Neural progenitor cell (in vitro differentiated cells): Measurements from ENCODE around the gene MTIF2. TPM values are rescaled to one million over a fixed set of nuclear protein-coding genes. Genes with fewer than 3 reads are reported as not detected.
"Not testable (repeated sequence)": the region's sequence is repeated elsewhere in the genome, so short reads cannot be mapped to it uniquely, and the experiment has no call there.

Experiments used
- DNase-seq: peaks from one replicate; pipeline ENCODE4 v3.0.0-alpha.2; 2016; ENCODE audit warnings: low spot score
- H2AFZ ChIP-seq: fragments of 200-600 bp; sonication (generic); replicated peaks from 2 replicates; pipeline ENCODE4 v1.6.1; 2016; ENCODE audit warnings: antibody characterized with exemption
- H3F3A ChIP-seq: fragments of 200-600 bp; sonication (generic); 2 replicates; pipeline ENCODE4 v1.6.1; 2016; ENCODE audit warnings: antibody characterized with exemption, low read depth
- H3K27ac ChIP-seq: fragments of 200-600 bp; sonication (generic); 2 replicates; pipeline ENCODE4 v1.5.1; 2016; ENCODE audit warnings: mild to moderate bottlenecking
- H3K27me3 ChIP-seq: fragments of 200-600 bp; sonication (generic); 2 replicates; pipeline ENCODE4 v1.6.1; 2016; ENCODE audit warnings: mild to moderate bottlenecking, moderate library complexity
- H3K36me3 ChIP-seq: fragments of 200-600 bp; sonication (generic); 2 replicates; pipeline ENCODE4 v1.5.1; 2016
- H3K4me1 ChIP-seq: fragments of 200-600 bp; sonication (generic); 2 replicates; pipeline ENCODE4 v1.6.1; 2016; ENCODE audit warnings: mixed run types
- H3K4me2 ChIP-seq: fragments of 200-600 bp; sonication (generic); 2 replicates; pipeline ENCODE4 v1.6.1; 2016
- H3K4me3 ChIP-seq: fragments of 200-600 bp; sonication (generic); 2 replicates; pipeline ENCODE4 v1.5.1; 2016
- H3K79me2 ChIP-seq: fragments of 200-600 bp; sonication (generic); 2 replicates; pipeline ENCODE4 v1.6.1; 2016; ENCODE audit warnings: low read depth
- H3K9ac ChIP-seq: fragments of 200-600 bp; sonication (generic); 2 replicates; pipeline ENCODE4 v1.6.1; 2016
- H3K9me3 ChIP-seq: fragments of 200-600 bp; sonication (generic); 2 replicates; pipeline ENCODE4 v1.5.1; 2016; ENCODE audit warnings: low read depth
- H4K20me1 ChIP-seq: fragments of 200-600 bp; sonication (generic); 2 replicates; pipeline ENCODE4 v1.6.1; 2016; ENCODE audit warnings: low read depth
- H3K27ac Mint-ChIP-seq: 3 replicates; pipeline ENCODE4 v1.8.0; 2021; ENCODE audit warnings: mixed read lengths
- H3K27me3 Mint-ChIP-seq: 2 replicates; pipeline ENCODE4 v1.8.0; 2022; ENCODE audit warnings: low read depth, mild to moderate bottlenecking, inconsistent platforms, moderate library complexity, mixed read lengths; ENCODE audit not compliant: insufficient read depth
- H3K36me3 Mint-ChIP-seq: 3 replicates; pipeline ENCODE4 v1.8.0; 2021; ENCODE audit warnings: mixed read lengths
- H3K4me1 Mint-ChIP-seq: 3 replicates; pipeline ENCODE4 v1.8.0; 2021; ENCODE audit warnings: mixed read lengths
- H3K4me3 Mint-ChIP-seq: 3 replicates; pipeline ENCODE4 v1.8.0; 2021; ENCODE audit warnings: mild to moderate bottlenecking, moderate library complexity, mixed read lengths
- H3K9me3 Mint-ChIP-seq: 3 replicates; pipeline ENCODE4 v1.8.0; 2020; ENCODE audit warnings: mixed read lengths
- EZH2 ChIP-seq: fragments of 200-600 bp; sonication (generic); IDR thresholded peaks from 2 replicates; pipeline ENCODE4 v1.6.1; 2017; ENCODE audit warnings: antibody characterized with exemption, mild to moderate bottlenecking, moderate library complexity
- EZH2phosphoT487 ChIP-seq: fragments of 200-600 bp; sonication (generic); IDR thresholded peaks from 2 replicates; pipeline ENCODE4 v1.6.1; 2017; ENCODE audit warnings: antibody characterized with exemption
- total RNA-seq: library from RNA; depleted of rRNA; stranded (reverse); fragments of >200 nt; gene quantifications from 2 replicates; pipeline ENCODE4 v1.2.3, GENCODE V29; 2015; ENCODE audit warnings: low replicate concordance
- TF ChIP-seq, protein P1 (sequence below): fragments of 200-600 bp; sonication (generic); IDR thresholded peaks from 2 replicates; pipeline ENCODE4 v1.5.1; 2017; ENCODE audit warnings: antibody characterized with exemption, mild to moderate bottlenecking

MTIF2 gene
- total RNA-seq, 1 donor from 2014 or later, result 39.2 TPM

GRCh38 chr2:55204536-55204935 lies 64.5 kb downstream of the MTIF2 start:
- Histone ChIP-seq H3K4me1 (no peaks in the 10 kb centered on the region), H3K4me2 (no peak overlapping the region), H4K20me1 (no peaks in the 10 kb centered on the region), H3K9ac (no peak overlapping the region), H3K27ac (no peak overlapping the region), H3K79me2 (no peaks in the 10 kb centered on the region), H3K4me3 (no peak overlapping the region), H2AFZ (no peak overlapping the region), H3K36me3 (peaks cover 4% of the 10 kb centered on the region), H3F3A (no peaks in the 10 kb centered on the region), H3K27me3 (no peaks in the 10 kb centered on the region), H3K9me3 (no peaks in the 10 kb centered on the region)
- no peak for DNase-seq
- H3K27me3 Mint-ChIP-seq, result no peaks in the 10 kb centered on the region
- TF ChIP-seq EZH2phosphoT487 (no peak), EZH2 (no peak)
- TF ChIP-seq, protein P1, sequence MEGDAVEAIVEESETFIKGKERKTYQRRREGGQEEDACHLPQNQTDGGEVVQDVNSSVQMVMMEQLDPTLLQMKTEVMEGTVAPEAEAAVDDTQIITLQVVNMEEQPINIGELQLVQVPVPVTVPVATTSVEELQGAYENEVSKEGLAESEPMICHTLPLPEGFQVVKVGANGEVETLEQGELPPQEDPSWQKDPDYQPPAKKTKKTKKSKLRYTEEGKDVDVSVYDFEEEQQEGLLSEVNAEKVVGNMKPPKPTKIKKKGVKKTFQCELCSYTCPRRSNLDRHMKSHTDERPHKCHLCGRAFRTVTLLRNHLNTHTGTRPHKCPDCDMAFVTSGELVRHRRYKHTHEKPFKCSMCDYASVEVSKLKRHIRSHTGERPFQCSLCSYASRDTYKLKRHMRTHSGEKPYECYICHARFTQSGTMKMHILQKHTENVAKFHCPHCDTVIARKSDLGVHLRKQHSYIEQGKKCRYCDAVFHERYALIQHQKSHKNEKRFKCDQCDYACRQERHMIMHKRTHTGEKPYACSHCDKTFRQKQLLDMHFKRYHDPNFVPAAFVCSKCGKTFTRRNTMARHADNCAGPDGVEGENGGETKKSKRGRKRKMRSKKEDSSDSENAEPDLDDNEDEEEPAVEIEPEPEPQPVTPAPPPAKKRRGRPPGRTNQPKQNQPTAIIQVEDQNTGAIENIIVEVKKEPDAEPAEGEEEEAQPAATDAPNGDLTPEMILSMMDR, result no peak
- H3K4me3 Mint-ChIP-seq, result no peak overlapping the region
- H3K36me3 Mint-ChIP-seq, result peaks cover 47% of the 10 kb centered on the region
- H3K4me1 Mint-ChIP-seq, result no peaks in the 10 kb centered on the region
- H3K27ac Mint-ChIP-seq, result no peak overlapping the region
- H3K9me3 Mint-ChIP-seq, result peaks cover 27% of the 10 kb centered on the region

GRCh38 chr2:55200416-55200815 lies 68.6 kb downstream of the MTIF2 start:
- H3K27me3 ChIP-seq, result no peaks in the 10 kb centered on the region
- Mint-ChIP-seq H3K9me3 (peaks cover 27% of the 10 kb centered on the region), H3K36me3 (peaks cover 61% of the 10 kb centered on the region), H3K27me3 (no peaks in the 10 kb centered on the region), H3K4me3 (no peak overlapping the region), H3K27ac (no peak overlapping the region), H3K4me1 (no peaks in the 10 kb centered on the region)
- no peak overlapping the region for H3K4me2 ChIP-seq
- no peaks in the 10 kb centered on the region for H3K79me2 ChIP-seq
- TF ChIP-seq, protein P1, result no peak
- TF ChIP-seq EZH2phosphoT487, result no peak
- TF ChIP-seq EZH2, result no peak
- no peak overlapping the region for H3K27ac ChIP-seq
- no peaks in the 10 kb centered on the region for H3K9me3 ChIP-seq
- no peak overlapping the region for H3K4me3 ChIP-seq
- H4K20me1 ChIP-seq, result no peaks in the 10 kb centered on the region
- no peak overlapping the region for H2AFZ ChIP-seq
- H3K4me1 ChIP-seq, result no peaks in the 10 kb centered on the region
- no peak for DNase-seq
- H3F3A ChIP-seq, result no peaks in the 10 kb centered on the region
- peaks cover 4% of the 10 kb centered on the region for H3K36me3 ChIP-seq
- H3K9ac ChIP-seq, result no peak overlapping the region

DNA sequence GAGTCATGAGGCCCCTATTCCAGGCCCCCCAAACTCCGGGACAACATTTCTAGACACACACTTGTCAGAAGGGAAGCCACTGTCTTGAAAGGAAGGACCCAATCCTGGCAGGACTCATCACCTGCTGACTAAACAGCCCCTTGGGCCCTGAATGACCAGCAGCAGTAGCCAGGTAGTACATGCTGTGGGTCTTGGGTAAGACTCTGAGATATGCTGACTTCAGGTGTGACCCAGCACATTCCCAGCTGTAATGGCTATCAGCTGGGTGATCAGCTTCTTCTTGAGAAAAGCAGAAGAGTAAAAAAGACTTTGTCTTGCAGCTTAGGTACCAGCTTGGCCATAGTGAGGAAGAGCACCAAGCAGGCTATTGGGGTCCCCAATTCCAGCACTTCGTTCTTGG lies 72.5 kb downstream of the MTIF2 start:
- TF ChIP-seq, protein P1, result no peak
- TF ChIP-seq EZH2 (no peak), EZH2phosphoT487 (no peak)
- H3K27me3 Mint-ChIP-seq, result no peaks in the 10 kb centered on the region
- peaks cover 42% of the 10 kb centered on the region for H3K36me3 Mint-ChIP-seq
- peaks cover 11% of the 10 kb centered on the region for H3K9me3 Mint-ChIP-seq
- Histone ChIP-seq H3K9me3 (no peaks in the 10 kb centered on the region), H3K27ac (no peak overlapping the region), H3K4me1 (no peaks in the 10 kb centered on the region), H3K79me2 (no peaks in the 10 kb centered on the region), H2AFZ (no peak overlapping the region), H3K4me3 (no peak overlapping the region), H3K4me2 (no peak overlapping the region), H3F3A (no peaks in the 10 kb centered on the region), H4K20me1 (no peaks in the 10 kb centered on the region), H3K36me3 (no peaks in the 10 kb centered on the region), H3K27me3 (no peaks in the 10 kb centered on the region), H3K9ac (no peak overlapping the region)
- no peaks in the 10 kb centered on the region for H3K4me1 Mint-ChIP-seq
- no peak overlapping the region for H3K4me3 Mint-ChIP-seq
- H3K27ac Mint-ChIP-seq, result no peak overlapping the region
- DNase-seq, result no peak

DNA sequence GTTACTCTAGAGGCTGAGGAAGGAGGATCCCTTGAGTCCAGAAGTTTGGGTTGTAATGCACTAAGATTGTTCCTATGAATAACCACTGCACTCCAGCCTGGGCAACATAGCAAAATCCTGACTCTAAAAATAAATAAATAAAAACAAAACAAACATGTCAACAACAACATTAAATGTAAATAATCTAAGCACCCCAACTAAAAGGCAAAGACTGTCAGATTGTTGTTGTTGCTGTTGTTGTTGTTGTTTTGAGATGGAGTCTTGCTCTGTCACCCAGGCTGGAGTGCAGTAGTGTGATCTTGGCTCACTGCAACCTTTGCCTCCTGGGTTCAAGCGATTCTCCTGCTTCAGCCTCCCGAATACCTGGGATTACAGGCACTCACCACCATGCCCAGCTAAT lies 77.1 kb downstream of the MTIF2 start:
- H3K4me1 Mint-ChIP-seq, H3K4me1 ChIP-seq, H3F3A ChIP-seq, H3K27ac ChIP-seq, H3K9me3 Mint-ChIP-seq, H3K27me3 Mint-ChIP-seq, H2AFZ ChIP-seq, H3K27me3 ChIP-seq, DNase-seq, H3K9me3 ChIP-seq, H3K4me3 ChIP-seq, H3K4me2 ChIP-seq, H3K36me3 ChIP-seq, H4K20me1 ChIP-seq, H3K9ac ChIP-seq, H3K4me3 Mint-ChIP-seq, H3K27ac Mint-ChIP-seq, H3K79me2 ChIP-seq: not testable (repeated sequence)
- H3K36me3 Mint-ChIP-seq, result peaks cover 31% of the 10 kb centered on the region

- H3K79me2 ChIP-seq, H2AFZ ChIP-seq, H3K4me1 ChIP-seq, H3K9me3 ChIP-seq, H3K4me3 Mint-ChIP-seq, H3K9me3 Mint-ChIP-seq, H3F3A ChIP-seq, DNase-seq, H3K27me3 ChIP-seq, H3K9ac ChIP-seq, H3K4me3 ChIP-seq, H3K4me2 ChIP-seq, H3K27ac Mint-ChIP-seq, H3K4me1 Mint-ChIP-seq, H3K27me3 Mint-ChIP-seq, H3K36me3 ChIP-seq, H4K20me1 ChIP-seq, H3K27ac ChIP-seq: not testable (repeated sequence)
- H3K36me3 Mint-ChIP-seq, result peaks cover 16% of the 10 kb centered on the region
These were observed 82.2 kb downstream of the MTIF2 start for GRCh38 chr2:55186837-55187236.
